SK-N-SH treated with all-trans-retinoic acid at 6 μM for 48 hours (cell line): Measurements from ENCODE around the gene ERC1.

Experiments used
- ATAC-seq: fragments of 200-7000 bp; cut with Tn5 transposase; 3 replicates; pipeline ENCODE4 v1.9.1; 2020; ENCODE audit warnings: mild to moderate bottlenecking, moderate library complexity
- BACH2 ChIP-seq: fragments of 250-450 bp; sonication (Bioruptor Pico); IDR thresholded peaks from 2 replicates; pipeline ENCODE4 v1.9.0; 2021; ENCODE audit warnings: mild to moderate bottlenecking, borderline replicate concordance
- CREB5 ChIP-seq: fragments of 250-450 bp; sonication (Bioruptor Pico); IDR thresholded peaks from 2 replicates; pipeline ENCODE4 v1.5.1; 2020; ENCODE audit warnings: low read depth, mild to moderate bottlenecking, moderate library complexity
- CSDC2 ChIP-seq: fragments of 250-450 bp; sonication (Bioruptor Pico); IDR thresholded peaks from 2 replicates; pipeline ENCODE4 v1.5.0; 2020; ENCODE audit warnings: mild to moderate bottlenecking, moderate library complexity
- CSRNP3 ChIP-seq: fragments of 250-450 bp; sonication (Bioruptor Pico); IDR thresholded peaks from 2 replicates; pipeline ENCODE4 v1.5.1; 2021; ENCODE audit warnings: mild to moderate bottlenecking, moderate library complexity
- ESRRG ChIP-seq: fragments of 250-450 bp; sonication (Bioruptor Pico); IDR thresholded peaks from 2 replicates; pipeline ENCODE4 v1.6.1; 2021; ENCODE audit warnings: mild to moderate bottlenecking
- GLIS3 ChIP-seq: fragments of 250-450 bp; sonication (Bioruptor Pico); IDR thresholded peaks from 2 replicates; pipeline ENCODE4 v1.5.0; 2020; ENCODE audit warnings: mild to moderate bottlenecking, moderate library complexity
- ISL1 ChIP-seq: fragments of 250-450 bp; sonication (Bioruptor Pico); IDR thresholded peaks from 2 replicates; pipeline ENCODE4 v2.1.2; 2022; ENCODE audit warnings: mild to moderate bottlenecking, moderate library complexity
- OSR1 ChIP-seq: fragments of 250-450 bp; sonication (Bioruptor Pico); IDR thresholded peaks from 2 replicates; pipeline ENCODE4 v1.8.0; 2022; ENCODE audit warnings: moderate library complexity, mild to moderate bottlenecking, inconsistent platforms
- PATZ1 ChIP-seq: fragments of 250-450 bp; sonication (Bioruptor Pico); IDR thresholded peaks from 2 replicates; pipeline ENCODE4 v1.8.0; 2020; ENCODE audit warnings: mild to moderate bottlenecking, moderate library complexity, borderline replicate concordance
- POU6F1 ChIP-seq: fragments of 250-450 bp; sonication (Bioruptor Pico); IDR thresholded peaks from 2 replicates; pipeline ENCODE4 v1.8.0; 2021; ENCODE audit warnings: low read depth, mild to moderate bottlenecking, moderate library complexity, borderline replicate concordance
- PPARA ChIP-seq: fragments of 250-450 bp; sonication (Bioruptor Pico); IDR thresholded peaks from 2 replicates; pipeline ENCODE4 v1.5.0; 2020; ENCODE audit warnings: mild to moderate bottlenecking, borderline replicate concordance
- RARB ChIP-seq: fragments of 250-450 bp; sonication (Bioruptor Pico); IDR thresholded peaks from 2 replicates; pipeline ENCODE4 v1.8.0; 2021; ENCODE audit warnings: mild to moderate bottlenecking, moderate library complexity
- SNAI2 ChIP-seq: fragments of 250-450 bp; sonication (Bioruptor Pico); IDR thresholded peaks from 2 replicates; pipeline ENCODE4 v1.5.0; 2020; ENCODE audit warnings: mild to moderate bottlenecking, moderate library complexity
- TCF4 ChIP-seq: fragments of 250-450 bp; sonication (Bioruptor Pico); IDR thresholded peaks from 2 replicates; pipeline ENCODE4 v1.8.0; 2021; ENCODE audit warnings: mild to moderate bottlenecking, moderate library complexity, borderline replicate concordance
- TOX ChIP-seq: fragments of 250-450 bp; sonication (Bioruptor Pico); IDR thresholded peaks from 2 replicates; pipeline ENCODE4 v1.8.0; 2021; ENCODE audit warnings: mild to moderate bottlenecking, moderate library complexity, borderline replicate concordance
- ZC3H10 ChIP-seq: fragments of 250-450 bp; sonication (Bioruptor Pico); IDR thresholded peaks from 2 replicates; pipeline ENCODE4 v1.5.1; 2021; ENCODE audit warnings: mild to moderate bottlenecking, moderate library complexity
- ZFP30 ChIP-seq: fragments of 450-650 bp; formaldehyde crosslinking; IDR thresholded peaks from 2 replicates; pipeline ENCODE4 v1.5.0; 2022; ENCODE audit warnings: mild to moderate bottlenecking, moderate library complexity
- ZNF565 ChIP-seq: fragments of 450-650 bp; formaldehyde crosslinking; conservative IDR thresholded peaks from 2 replicates; pipeline ENCODE4 v1.5.0; 2020; ENCODE audit warnings: low read depth, mild to moderate bottlenecking, moderate library complexity
- ZNF70 ChIP-seq: fragments of 450-650 bp; formaldehyde crosslinking; IDR thresholded peaks from 2 replicates; pipeline ENCODE4 v1.5.0; 2020; ENCODE audit warnings: mild to moderate bottlenecking, moderate library complexity

ERC1 gene

GRCh38 chr12:1020389-1020788, 29.4 kb downstream of the ERC1 start:
- TF ChIP-seq ZC3H10 (CRISPR knock-in tag) (no peak), CSRNP3 (no peak), POU6F1 (CRISPR knock-in tag) (no peak), ESRRG (CRISPR knock-in tag) (no peak), BACH2 (CRISPR knock-in tag) (no peak), ZNF565 (CRISPR knock-in tag) (no peak)
- no peak for ATAC-seq

GRCh38 chr12:1022032-1022970, 31.3 kb downstream of the ERC1 start:
- no peak for ATAC-seq
- TF ChIP-seq ISL1 (no peak), PPARA (CRISPR knock-in tag) (no peak), CSRNP3 (no peak), OSR1 (CRISPR knock-in tag) (no peak), TOX (CRISPR knock-in tag) (no peak), TCF4 (CRISPR knock-in tag) (no peak), ZFP30 (no peak), GLIS3 (no peak), CSDC2 (CRISPR knock-in tag) (no peak), CREB5 (no peak), BACH2 (CRISPR knock-in tag) (no peak), ZNF70 (CRISPR knock-in tag) (no peak), SNAI2 (CRISPR knock-in tag) (no peak), POU6F1 (CRISPR knock-in tag) (no peak)

GRCh38 chr12:1030779-1031178, 39.8 kb downstream of the ERC1 start:
- TF ChIP-seq PPARA (CRISPR knock-in tag) (no peak), RARB (CRISPR knock-in tag) (no peak), SNAI2 (CRISPR knock-in tag) (no peak), CSDC2 (CRISPR knock-in tag) (no peak), ZNF70 (CRISPR knock-in tag) (no peak), GLIS3 (no peak), TOX (CRISPR knock-in tag) (no peak), PATZ1 (CRISPR knock-in tag) (no peak), CREB5 (no peak)
- no peak for ATAC-seq
